OCI-LY3 (cell line): ENCODE results near the gene CDH23.

ENCODE experiments used
- H2AFZ ChIP-seq: fragments of 200-600, 300-600 bp; shearing (Covaris generic); 2 replicates; pipeline ENCODE4 v1.6.0; 2014; ENCODE audit warnings: antibody characterized with exemption, low read depth, low read length
- H3K27ac ChIP-seq: fragments of 200-600, 300-600 bp; sonication (generic); 2 replicates; pipeline ENCODE4 v1.5.1; 2014; ENCODE audit warnings: mild to moderate bottlenecking, low read length, moderate library complexity, mixed read lengths
- H3K27me3 ChIP-seq: fragments of 200-600, 300-600 bp; sonication (generic); 2 replicates; pipeline ENCODE4 v1.6.1; 2014; ENCODE audit warnings: low read depth, low read length, mixed read lengths
- H3K36me3 ChIP-seq: fragments of 200-600, 300-600 bp; sonication (generic); replicated peaks from 2 replicates; pipeline ENCODE3; 2014; ENCODE audit warnings: low read depth, low read length, mixed read lengths
- H3K4me1 ChIP-seq: fragments of 300-600, 200-600 bp; sonication (generic); 2 replicates; pipeline ENCODE4 v1.6.1; 2014; ENCODE audit warnings: low read length, mixed read lengths
- H3K4me2 ChIP-seq: fragments of 200-600, 300-600 bp; sonication (generic); 2 replicates; pipeline ENCODE4 v1.6.1; 2014; ENCODE audit warnings: low read length, mixed read lengths
- H3K4me3 ChIP-seq: fragments of 300-600, 200-600 bp; sonication (generic); 2 replicates; pipeline ENCODE4 v1.5.1; 2014; ENCODE audit warnings: antibody characterized with exemption, mild to moderate bottlenecking, low read length, moderate library complexity
- H3K79me2 ChIP-seq: fragments of 300-600, 200-600 bp; shearing (Covaris generic); 2 replicates; pipeline ENCODE4 v1.6.1; 2014; ENCODE audit warnings: mild to moderate bottlenecking, low read length, mixed read lengths
- H3K9ac ChIP-seq: fragments of 300-600, 200-600 bp; shearing (Covaris generic); 2 replicates; pipeline ENCODE4 v1.6.0; 2014; ENCODE audit warnings: mild to moderate bottlenecking, low read length, moderate library complexity
- H3K9me3 ChIP-seq: fragments of 200-600, 300-600 bp; shearing (Covaris generic); 2 replicates; pipeline ENCODE4 v1.6.1; 2014; ENCODE audit warnings: low read length, mixed read lengths; ENCODE audit not compliant: insufficient read depth
- H4K20me1 ChIP-seq: fragments of 200-600, 300-600 bp; sonication (generic); 2 replicates; pipeline ENCODE4 v1.6.1; 2016; ENCODE audit warnings: low read length, mixed read lengths; ENCODE audit not compliant: insufficient read depth
- CTCF ChIP-seq: fragments of 200-600, 300-600 bp; sonication (generic); IDR thresholded peaks from 2 replicates; pipeline ENCODE4 v1.5.1; 2014; ENCODE audit warnings: antibody characterized with exemption, low read length, low read depth
- EZH2phosphoT487 ChIP-seq: fragments of 200-600 bp; shearing (Covaris generic); IDR thresholded peaks from 2 replicates; pipeline ENCODE4 v1.6.1; 2018; ENCODE audit warnings: antibody characterized with exemption, mixed run types, low read depth

CDH23 gene

DNA sequence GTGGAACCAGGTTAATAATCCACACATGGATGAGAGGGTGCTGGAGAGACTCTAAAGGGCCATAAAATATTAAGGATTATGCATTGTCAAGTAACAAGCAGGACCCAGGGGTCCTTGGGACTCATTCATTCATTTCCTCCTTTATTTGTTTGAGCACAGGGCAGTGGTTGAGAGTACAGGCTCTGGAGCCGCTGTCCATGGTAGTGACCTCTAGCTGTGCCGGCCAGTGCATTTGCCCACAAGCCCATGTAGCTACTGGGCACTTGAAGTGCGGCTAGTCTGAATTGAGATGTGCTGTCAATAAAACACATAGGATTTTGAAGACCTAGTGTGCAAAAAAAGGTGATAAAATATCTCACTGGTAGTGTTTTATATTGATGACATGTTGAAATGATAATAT lies 185.3 kb downstream of the CDH23 start:
- H3K4me2 ChIP-seq, result no peak overlapping the region
- no peak overlapping the region for H3K4me3 ChIP-seq
- H3K9ac ChIP-seq, result no peak overlapping the region

DNA sequence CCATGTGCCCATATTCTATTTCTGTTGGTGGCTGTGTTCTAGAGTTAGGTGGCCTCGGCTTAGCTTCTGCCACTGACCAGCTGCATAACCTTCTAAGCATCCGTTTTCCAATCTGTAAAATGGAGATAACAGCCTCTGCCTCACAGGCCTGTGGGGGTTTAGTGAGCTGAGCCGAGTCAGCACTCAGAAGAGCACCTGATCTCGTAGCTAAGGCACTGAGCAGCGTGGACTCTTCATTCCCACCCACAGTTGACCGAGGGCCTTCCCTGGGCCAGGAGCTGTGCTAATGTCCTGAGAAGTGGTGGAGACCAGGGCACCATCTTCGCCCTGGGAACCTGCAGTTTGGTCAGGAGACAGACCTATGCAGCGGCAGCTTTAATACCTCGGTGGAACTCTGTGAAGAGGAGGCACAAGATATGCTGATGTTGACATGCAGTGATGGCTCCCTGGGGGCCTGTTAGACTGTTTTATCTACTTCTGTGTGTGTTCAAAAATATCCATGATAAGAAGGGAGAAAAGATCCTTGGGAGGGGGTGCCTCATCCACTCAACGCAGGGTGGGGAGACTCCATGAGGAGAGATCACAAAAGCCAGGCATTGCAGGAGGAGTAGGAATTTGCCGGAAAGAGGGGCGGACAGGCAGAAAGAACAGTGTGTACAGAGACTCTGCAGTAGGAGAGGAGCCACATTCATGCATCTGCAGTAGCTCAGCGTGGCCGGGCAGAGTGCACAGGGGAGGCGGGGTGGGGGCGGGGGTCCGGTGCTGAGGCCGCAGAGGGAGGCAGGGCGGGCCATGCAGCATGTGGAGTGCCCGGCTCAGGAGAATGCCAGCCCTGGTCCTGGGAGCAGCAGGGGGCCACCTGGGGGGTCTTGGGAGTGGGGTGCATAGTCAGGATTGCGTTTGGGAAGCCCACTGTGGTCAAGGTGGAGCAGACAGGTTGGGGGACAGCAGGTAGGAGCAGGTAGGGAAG lies 186.1 kb downstream of the CDH23 start:
- H3K27me3 ChIP-seq, result no peaks in the 10 kb centered on the region; the same call in 1 of the 2 replicates
- no peak overlapping the region for H3K9ac ChIP-seq

More for the DNA sequence above, 185.3 kb downstream of the CDH23 start:
- Histone ChIP-seq H3K36me3 (no peaks in the 10 kb centered on the region), H3K4me1 (no peaks in the 10 kb centered on the region), H3K9me3 (no peaks in the 10 kb centered on the region), H4K20me1 (no peaks in the 10 kb centered on the region), H3K27ac (no peak overlapping the region), H3K79me2 (no peaks in the 10 kb centered on the region), H3K27me3 (no peaks in the 10 kb centered on the region; the same call in 1 of the 2 replicates), H2AFZ (no peak overlapping the region)
- no peak for TF ChIP-seq CTCF
- no peak for TF ChIP-seq EZH2phosphoT487

DNA sequence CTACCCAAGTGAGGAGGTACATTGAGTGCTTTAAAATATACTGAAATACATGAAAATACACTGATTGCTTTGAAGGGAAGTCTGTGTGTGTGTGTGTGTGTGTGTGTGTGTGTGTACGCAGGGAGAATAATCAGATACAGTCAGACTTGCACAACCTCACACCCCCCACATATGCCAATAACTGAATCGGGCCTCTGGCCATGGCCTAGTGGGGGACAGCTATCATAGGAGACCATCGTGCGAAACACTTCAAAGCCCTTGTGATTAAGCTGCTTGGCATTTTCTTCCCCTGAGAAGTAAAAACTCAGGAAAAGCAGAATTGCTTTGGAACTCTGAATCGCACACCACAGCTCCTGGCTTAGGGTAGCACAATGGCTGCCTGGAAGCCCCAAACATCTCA lies 187.7 kb downstream of the CDH23 start:
- Histone ChIP-seq H3K9me3 (no peaks in the 10 kb centered on the region), H3K9ac (no peak overlapping the region), H3K27me3 (no peaks in the 10 kb centered on the region; the same call in 1 of the 2 replicates)

More for the DNA sequence above, 186.1 kb downstream of the CDH23 start:
- no peak overlapping the region for H2AFZ ChIP-seq
- no peaks in the 10 kb centered on the region for H3K36me3 ChIP-seq
- no peak overlapping the region for H3K27ac ChIP-seq
- no peaks in the 10 kb centered on the region for H4K20me1 ChIP-seq
- no peaks in the 10 kb centered on the region for H3K9me3 ChIP-seq
- no peak overlapping the region for H3K4me3 ChIP-seq
- no peaks in the 10 kb centered on the region for H3K79me2 ChIP-seq
- no peak overlapping the region for H3K4me2 ChIP-seq
- TF ChIP-seq CTCF (no peak), EZH2phosphoT487 (no peak)
- H3K4me1 ChIP-seq, result no peaks in the 10 kb centered on the region

More for the DNA sequence above, 187.7 kb downstream of the CDH23 start:
- H4K20me1 ChIP-seq, result no peaks in the 10 kb centered on the region
- no peaks in the 10 kb centered on the region for H3K4me1 ChIP-seq
- H3K4me3 ChIP-seq, result no peak overlapping the region
- TF ChIP-seq EZH2phosphoT487, result no peak
- no peak for TF ChIP-seq CTCF
- H3K79me2 ChIP-seq, result no peaks in the 10 kb centered on the region
- H2AFZ ChIP-seq, result no peak overlapping the region
- H3K4me2 ChIP-seq, result no peak overlapping the region
- no peak overlapping the region for H3K27ac ChIP-seq
- H3K36me3 ChIP-seq, result no peaks in the 10 kb centered on the region
